H9 (cell line): ENCODE data around the gene VASP. TPM values are rescaled to one million over a fixed set of nuclear protein-coding genes. Genes with fewer than 3 reads are reported as not detected.
A peak's percentile ranks its signal among the peaks of the same experiment; 100 is the strongest.

Source experiments
- DNase-seq: peaks from one replicate; pipeline ENCODE4 v3.0.0-alpha.2; 2017
- H2AFZ ChIP-seq: one replicate; pipeline ENCODE4 v1.6.1; 2013; ENCODE audit warnings: mild to moderate bottlenecking, low read length, control low read depth, moderate library complexity
- H2AK5ac ChIP-seq: 2 replicates; pipeline ENCODE4 v1.6.1; 2013; ENCODE audit warnings: low read length, control low read depth, mixed read lengths; ENCODE audit not compliant: insufficient read length
- H2BK120ac ChIP-seq: one replicate; pipeline ENCODE4 v1.6.1; 2013; ENCODE audit warnings: low read depth, mild to moderate bottlenecking, low read length, control low read depth, inconsistent platforms; ENCODE audit not compliant: poor library complexity, severe bottlenecking
- H2BK12ac ChIP-seq: 2 replicates; pipeline ENCODE4 v1.6.1; 2013; ENCODE audit warnings: low read length, control low read depth, mixed read lengths, low read depth; ENCODE audit not compliant: insufficient read length
- H2BK15ac ChIP-seq: 2 replicates; pipeline ENCODE4 v1.6.1; 2013; ENCODE audit warnings: low read depth, low read length, control low read depth
- H2BK20ac ChIP-seq: one replicate; pipeline ENCODE4 v1.6.1; 2013; ENCODE audit warnings: low read depth, mild to moderate bottlenecking, low read length, control low read depth, inconsistent platforms; ENCODE audit not compliant: poor library complexity, severe bottlenecking
- H2BK5ac ChIP-seq: 2 replicates; pipeline ENCODE4 v1.6.1; 2013; ENCODE audit warnings: low read length, control low read depth, mixed read lengths; ENCODE audit not compliant: insufficient read length
- H3K14ac ChIP-seq: 2 replicates; pipeline ENCODE4 v1.6.1; 2013; ENCODE audit warnings: low read length, control low read depth; ENCODE audit not compliant: insufficient read depth
- H3K18ac ChIP-seq: 2 replicates; pipeline ENCODE4 v1.6.1; 2013; ENCODE audit warnings: low read depth, mild to moderate bottlenecking, mixed read lengths, low read length, control low read depth; ENCODE audit not compliant: insufficient read length
- H3K23ac ChIP-seq: 2 replicates; pipeline ENCODE4 v1.6.1; 2013; ENCODE audit warnings: low read length, control low read depth, mixed read lengths, low read depth; ENCODE audit not compliant: insufficient read length
- H3K23me2 ChIP-seq: 2 replicates; pipeline ENCODE4 v1.6.1; 2013; ENCODE audit warnings: low read depth, mild to moderate bottlenecking, mixed read lengths, low read length, control low read depth; ENCODE audit not compliant: insufficient read length, poor library complexity, severe bottlenecking
- H3K27ac ChIP-seq: 2 replicates; pipeline ENCODE4 v1.5.1; 2013; ENCODE audit warnings: low read length, control low read depth, mixed read lengths, low read depth; ENCODE audit not compliant: insufficient read length
- H3K27me3 ChIP-seq: 2 replicates; pipeline ENCODE4 v1.6.1; 2013; ENCODE audit warnings: low read length, control low read depth, inconsistent platforms; ENCODE audit not compliant: insufficient read depth
- H3K4ac ChIP-seq: 2 replicates; pipeline ENCODE4 v1.6.1; 2013; ENCODE audit warnings: low read depth, mild to moderate bottlenecking, control low read depth, inconsistent platforms, low read length, moderate library complexity
- H3K4me1 ChIP-seq: 2 replicates; pipeline ENCODE4 v1.6.1; 2013; ENCODE audit warnings: low read length, control low read depth, inconsistent platforms; ENCODE audit not compliant: insufficient read depth
- H3K4me2 ChIP-seq: 2 replicates; pipeline ENCODE4 v1.6.1; 2013; ENCODE audit warnings: low read length, control low read depth, mixed read lengths; ENCODE audit not compliant: insufficient read length, insufficient read depth
- H3K56ac ChIP-seq: 2 replicates; pipeline ENCODE4 v1.6.1; 2013; ENCODE audit warnings: low read depth, mild to moderate bottlenecking, mixed read lengths, low read length, control low read depth; ENCODE audit not compliant: insufficient read length
- H3K79me1 ChIP-seq: 2 replicates; pipeline ENCODE4 v1.6.1; 2013; ENCODE audit warnings: low read depth, mild to moderate bottlenecking, moderate library complexity, low read length, control low read depth, inconsistent platforms; ENCODE audit not compliant: insufficient read depth, poor library complexity, severe bottlenecking
- H3K79me2 ChIP-seq: 2 replicates; pipeline ENCODE4 v1.6.1; 2013; ENCODE audit warnings: low read length, control low read depth, inconsistent platforms; ENCODE audit not compliant: insufficient read depth
- H3K9ac ChIP-seq: 2 replicates; pipeline ENCODE4 v1.6.1; 2013; ENCODE audit warnings: low read length, control low read depth, mixed read lengths; ENCODE audit not compliant: insufficient read length; ENCODE audit errors: extremely low read depth
- H3K9me3 ChIP-seq: one replicate; pipeline ENCODE4 v1.6.1; 2013; ENCODE audit warnings: low read depth, low read length, inconsistent platforms; ENCODE audit not compliant: control insufficient read depth
- H3T11ph ChIP-seq: one replicate; pipeline ENCODE4 v1.6.1; 2013; ENCODE audit warnings: mild to moderate bottlenecking, low read length, control low read depth, inconsistent platforms
- H4K20me1 ChIP-seq: one replicate; pipeline ENCODE4 v1.6.1; 2013; ENCODE audit not compliant: control insufficient read depth, insufficient read length, insufficient read depth
- H4K5ac ChIP-seq: 2 replicates; pipeline ENCODE4 v1.6.1; 2013; ENCODE audit warnings: low read depth, mild to moderate bottlenecking, mixed read lengths, low read length, control low read depth; ENCODE audit not compliant: insufficient read length
- H4K8ac ChIP-seq: replicated peaks from 2 replicates; pipeline ENCODE4 v1.6.1; 2013; ENCODE audit warnings: low read length, control low read depth, mixed read lengths, low read depth; ENCODE audit not compliant: insufficient read length
- H4K91ac ChIP-seq: 2 replicates; pipeline ENCODE4 v1.6.1; 2013; ENCODE audit warnings: low read depth, mild to moderate bottlenecking, moderate library complexity, mixed read lengths, low read length, control low read depth; ENCODE audit not compliant: insufficient read length
- H3K27ac Mint-ChIP-seq, 3 experiments: 2 replicates in 2 of 3; 3 replicates in 1 of 3; pipeline ENCODE4 v1.8.0; 2020 to 2021; ENCODE audit warnings: mixed read lengths in 3 of 3, mild to moderate bottlenecking in 1 of 3, moderate library complexity in 1 of 3
- H3K27me3 Mint-ChIP-seq: 2 replicates; pipeline ENCODE4 v1.8.0; 2021; ENCODE audit warnings: low read depth, mild to moderate bottlenecking, moderate library complexity, mixed read lengths
- H3K36me3 Mint-ChIP-seq, 3 experiments: 2 replicates in 2 of 3; 3 replicates in 1 of 3; pipeline ENCODE4 v1.8.0; 2020 to 2021; ENCODE audit warnings: low read depth in 3 of 3, mixed read lengths in 3 of 3; ENCODE audit not compliant: insufficient read depth in 1 of 3
- H3K4me1 Mint-ChIP-seq, 2 experiments: 2 replicates each; pipeline ENCODE4 v1.8.0; 2020; ENCODE audit warnings: mixed read lengths in 2 of 2
- H3K4me3 Mint-ChIP-seq, 2 experiments: 2 replicates in 1 of 2; 3 replicates in 1 of 2; pipeline ENCODE4 v1.8.0; 2020 to 2021; ENCODE audit warnings: mild to moderate bottlenecking in 2 of 2, mixed read lengths in 2 of 2, moderate library complexity in 1 of 2
- H3K9me3 Mint-ChIP-seq, 2 experiments: 2 replicates in 1 of 2; 3 replicates in 1 of 2; pipeline ENCODE4 v1.8.0; 2020; ENCODE audit warnings: mild to moderate bottlenecking in 2 of 2, mixed read lengths in 2 of 2, moderate library complexity in 1 of 2
- WGBS: extraction: QIAGEN DNeasy Blood & Tissue Kit; methylation state at CpG from one replicate; pipeline ENCODE4 v1.1.7; 2013; ENCODE audit warnings: missing lambda C conversion rate, low lambda C conversion rate, mixed read lengths; ENCODE audit not compliant: insufficient read length; ENCODE audit errors: extremely low coverage; 5-methylcytosine and 5-hydroxymethylcytosine counted together
- total RNA-seq: library from RNA; stranded (reverse); gene quantifications from 2 replicates; pipeline ENCODE4 v1.2.1, GENCODE V29; 2021
- TF ChIP-seq, protein P1 (sequence below): fragments of 200-600 bp; sonication (generic); conservative IDR thresholded peaks from 3 replicates; pipeline ENCODE4 v1.8.0; 2021; ENCODE audit warnings: antibody characterized with exemption, mild to moderate bottlenecking

Gene VASP
- total RNA-seq, 1 experiment from 2014 or later = 157 TPM

DNA sequence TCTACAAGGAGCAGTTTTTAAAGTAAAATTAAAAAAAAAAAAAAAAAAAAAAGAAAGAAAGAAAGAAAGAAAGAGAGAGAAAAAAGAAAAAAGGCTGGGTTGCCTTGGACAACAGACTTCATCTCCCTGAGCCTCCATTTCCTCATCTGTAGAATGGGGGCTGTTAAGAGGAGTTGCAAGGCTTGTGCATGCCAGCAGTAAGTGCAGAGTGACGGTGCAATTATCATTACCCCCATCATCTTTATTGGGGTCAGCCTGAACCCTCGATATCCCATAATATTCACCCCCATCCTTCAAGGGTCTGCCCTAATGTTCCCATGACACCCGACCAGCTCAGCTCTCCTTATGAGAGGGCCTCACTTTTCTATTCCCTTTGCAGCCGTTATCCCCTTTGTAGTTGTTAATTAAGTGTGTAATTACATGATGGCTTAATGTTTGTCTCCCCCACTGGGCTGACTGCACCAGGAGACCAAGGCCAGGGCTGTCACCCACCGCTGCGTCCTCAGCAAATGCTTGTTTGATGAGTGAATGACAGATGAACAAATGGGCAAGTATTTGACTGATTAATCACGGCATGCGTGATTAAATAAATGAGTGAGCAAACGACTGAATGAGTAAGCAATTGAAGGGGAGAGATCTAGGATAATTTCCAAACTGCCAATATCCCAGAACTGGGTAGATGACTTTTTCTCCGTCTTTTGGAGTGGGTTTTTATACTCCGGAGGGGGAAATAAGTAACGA, 29.4 kb upstream of the VASP start:
- Mint-ChIP-seq H3K9me3 (no peaks in the 10 kb centered on the region), H3K27me3 (peaks cover 8% of the 10 kb centered on the region), H3K4me3 (peak overlapping the region; percentile 74 to 80), H3K4me1 (peaks cover 22 to 31% of the 10 kb centered on the region in 2 experiments), H3K36me3 (peaks cover 0 to under 1% (median 0%) of the 10 kb centered on the region in 3 experiments; a peak in 1 of 7 replicates), H3K27ac (peak overlapping the region in 2 of 3 experiments; percentile 99; a peak in 4 of 7 replicates)
- no peak overlapping the region for H3T11ph ChIP-seq
- H2BK5ac ChIP-seq = no peak overlapping the region
- no peak overlapping the region for H3K27ac ChIP-seq
- H3K9ac ChIP-seq = no peak overlapping the region
- H3K27me3 ChIP-seq = no peaks in the 10 kb centered on the region
- no peak overlapping the region for H2AK5ac ChIP-seq
- no peak overlapping the region for H3K18ac ChIP-seq
- H4K8ac ChIP-seq = no peak overlapping the region
- no peak overlapping the region for H3K23ac ChIP-seq
- no peak overlapping the region for H2BK12ac ChIP-seq
- no peaks in the 10 kb centered on the region for H3K4me1 ChIP-seq
- no peak overlapping the region for H4K91ac ChIP-seq
- H2BK20ac ChIP-seq = no peak overlapping the region
- TF ChIP-seq, protein P1, sequence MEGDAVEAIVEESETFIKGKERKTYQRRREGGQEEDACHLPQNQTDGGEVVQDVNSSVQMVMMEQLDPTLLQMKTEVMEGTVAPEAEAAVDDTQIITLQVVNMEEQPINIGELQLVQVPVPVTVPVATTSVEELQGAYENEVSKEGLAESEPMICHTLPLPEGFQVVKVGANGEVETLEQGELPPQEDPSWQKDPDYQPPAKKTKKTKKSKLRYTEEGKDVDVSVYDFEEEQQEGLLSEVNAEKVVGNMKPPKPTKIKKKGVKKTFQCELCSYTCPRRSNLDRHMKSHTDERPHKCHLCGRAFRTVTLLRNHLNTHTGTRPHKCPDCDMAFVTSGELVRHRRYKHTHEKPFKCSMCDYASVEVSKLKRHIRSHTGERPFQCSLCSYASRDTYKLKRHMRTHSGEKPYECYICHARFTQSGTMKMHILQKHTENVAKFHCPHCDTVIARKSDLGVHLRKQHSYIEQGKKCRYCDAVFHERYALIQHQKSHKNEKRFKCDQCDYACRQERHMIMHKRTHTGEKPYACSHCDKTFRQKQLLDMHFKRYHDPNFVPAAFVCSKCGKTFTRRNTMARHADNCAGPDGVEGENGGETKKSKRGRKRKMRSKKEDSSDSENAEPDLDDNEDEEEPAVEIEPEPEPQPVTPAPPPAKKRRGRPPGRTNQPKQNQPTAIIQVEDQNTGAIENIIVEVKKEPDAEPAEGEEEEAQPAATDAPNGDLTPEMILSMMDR = no peak; the same call in 2 of the 3 replicates
- H2BK120ac ChIP-seq = no peak overlapping the region
- no peak overlapping the region for H4K5ac ChIP-seq
- no peaks in the 10 kb centered on the region for H3K79me2 ChIP-seq
- no peak overlapping the region for H3K56ac ChIP-seq
- no peak for DNase-seq
- H3K9me3 ChIP-seq = no peaks in the 10 kb centered on the region
- H4K20me1 ChIP-seq = no peaks in the 10 kb centered on the region
- no peak overlapping the region for H3K14ac ChIP-seq
- no CpG with 5 or more reads among the region's 12 CpGs for WGBS
- peaks cover 4% of the 10 kb centered on the region for H3K23me2 ChIP-seq
- H2AFZ ChIP-seq = no peak overlapping the region
- no peaks in the 10 kb centered on the region for H3K79me1 ChIP-seq
- H3K4me2 ChIP-seq = peak overlapping the region; percentile 50
- H3K4ac ChIP-seq = no peak overlapping the region
- no peak overlapping the region for H2BK15ac ChIP-seq
